Left colon (tissue), 2 donors: ENCODE data around the gene DPAGT1. TPM values are rescaled to one million over a fixed set of nuclear protein-coding genes. Genes with fewer than 3 reads are reported as not detected.

ENCODE experiments used
- ATAC-seq: fragments of 200-7000 bp; cut with Tn5 transposase; one replicate; pipeline ENCODE4 v1.9.1; 2020; ENCODE audit warnings: mild to moderate bottlenecking, moderate library complexity
- DNase-seq, 2 donors: peaks; one replicate each; pipeline ENCODE4 v3.0.0-alpha.2; 2020
- intact Hi-C, 2 donors: fragments of 100-400 bp; cut with DNase I in 1 of 2; cut with micrococcal nuclease in 1 of 2; formaldehyde crosslinking; loops; one replicate each; pipeline versions ENCODE4 v1.11.2 to v1.14.0; 2022; cut with DNase I, micrococcal nuclease
- total RNA-seq, 2 donors: library from RNA; stranded (reverse); fragmentation: NEBNext Ultra II Directional; extraction: Animal tissue kit (Norgen Biotek cat#: 25700); gene quantifications; one replicate each; pipeline ENCODE4 v1.2.1, GENCODE V29; 2021
- donor health status: DM: no; HTN: no; CAD: no.
- donor health status: DM: yes; HTN: yes; CAD: no.

Gene DPAGT1
- total RNA-seq, 2 donors from 2014 or later: 32.4 to 50.3 TPM

DNA sequence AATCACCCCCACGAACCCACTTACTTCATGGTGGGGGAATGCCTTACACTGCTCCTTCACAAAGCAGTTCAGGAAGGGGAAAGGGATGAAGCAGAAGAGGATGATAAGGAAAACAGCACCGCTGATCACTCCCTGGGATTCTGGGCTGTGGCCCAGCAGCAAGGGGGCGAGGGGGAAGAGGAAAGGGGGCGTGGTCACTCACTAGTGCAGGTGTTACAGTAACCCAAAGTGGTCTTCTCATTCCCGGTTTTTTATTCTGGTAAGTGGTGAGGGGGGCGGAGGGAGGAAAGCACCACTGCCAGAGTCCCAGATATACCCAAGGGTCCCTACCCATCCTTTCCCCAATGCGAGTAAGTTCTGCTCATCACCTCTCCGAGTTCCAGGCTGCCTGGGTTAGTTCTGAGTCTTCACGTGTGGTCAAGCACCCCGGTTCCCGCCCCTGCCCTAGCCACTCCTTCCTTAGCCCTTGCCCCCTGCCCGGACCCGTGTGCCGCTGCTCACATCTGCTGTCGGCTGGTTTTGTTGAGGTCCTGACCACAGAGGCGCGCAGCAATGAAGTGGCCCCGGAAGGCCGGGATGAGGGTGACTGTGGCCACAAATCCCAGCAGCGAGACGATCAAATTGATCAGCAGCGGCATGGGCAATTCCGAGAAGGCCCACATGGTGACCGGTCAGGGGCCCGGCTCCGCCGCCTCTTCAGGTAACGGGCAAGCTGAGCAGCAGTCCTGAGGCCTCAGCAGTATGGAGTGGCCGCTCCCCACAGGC, 477 bp downstream of the DPAGT1 start:
- peak; percentile 21 for ATAC-seq
- peak in 1 of 2 donors; percentile 55 for DNase-seq
- intact Hi-C loops: no loop called here

DNA sequence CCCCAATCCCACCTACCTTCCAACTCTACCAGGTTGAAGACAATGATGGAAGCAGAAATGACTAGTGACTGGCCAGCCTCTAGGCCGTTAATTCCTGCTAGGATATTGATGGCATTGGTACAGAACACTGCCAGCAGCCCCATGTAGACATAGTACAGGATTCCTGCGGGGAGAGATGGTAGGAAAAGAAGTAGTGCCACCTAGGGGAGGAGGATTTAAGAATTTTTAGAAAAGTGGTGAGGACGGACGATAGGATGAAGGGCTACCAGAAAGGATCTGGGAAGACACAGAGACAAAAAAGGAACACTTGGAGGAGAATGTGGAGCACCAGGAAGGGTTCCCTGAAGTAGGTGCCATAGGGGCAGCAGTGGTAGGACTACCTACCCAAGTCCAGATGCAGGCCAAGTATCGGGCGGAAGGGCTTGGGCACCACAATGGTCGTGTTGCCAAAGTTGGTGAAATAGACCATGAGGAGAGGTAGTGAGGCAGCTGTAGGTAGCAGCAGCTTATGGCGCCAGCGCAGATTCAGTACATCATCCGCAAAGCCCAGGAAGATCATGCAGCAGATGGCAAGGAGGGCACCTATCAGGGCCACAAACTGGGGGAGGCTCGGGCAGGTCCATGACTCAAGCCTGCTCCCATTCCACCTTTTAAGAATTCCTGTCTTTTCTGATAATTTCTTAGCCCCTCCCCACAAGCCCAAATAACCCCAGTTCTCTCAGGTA, 1.2 kb downstream of the DPAGT1 start:
- DNase-seq (no peak), ATAC-seq (no peak)
- intact Hi-C loops: no loop called here

DNA sequence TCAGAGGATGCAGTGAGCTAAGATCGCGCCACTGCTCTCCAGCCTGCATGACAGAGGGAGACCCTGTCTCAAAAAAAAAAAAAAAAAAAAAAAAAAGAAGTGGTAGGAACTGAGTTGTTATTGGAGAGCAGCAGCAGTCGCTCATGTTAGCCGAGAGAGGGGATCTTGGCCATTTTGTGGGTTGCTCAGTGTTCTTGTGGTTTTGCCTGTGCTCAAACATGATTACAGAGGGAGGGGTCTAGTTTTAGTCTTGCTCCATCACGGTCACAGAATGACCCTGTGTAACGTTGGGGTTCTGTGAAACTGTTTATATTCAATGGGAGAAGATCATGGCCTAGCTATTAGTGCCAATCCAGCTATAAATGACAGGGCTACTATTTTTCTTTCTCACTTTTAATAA, 1.9 kb downstream of the DPAGT1 start:
- intact Hi-C loops: no loop called here
- ATAC-seq (no peak), DNase-seq (no peak)

DNA sequence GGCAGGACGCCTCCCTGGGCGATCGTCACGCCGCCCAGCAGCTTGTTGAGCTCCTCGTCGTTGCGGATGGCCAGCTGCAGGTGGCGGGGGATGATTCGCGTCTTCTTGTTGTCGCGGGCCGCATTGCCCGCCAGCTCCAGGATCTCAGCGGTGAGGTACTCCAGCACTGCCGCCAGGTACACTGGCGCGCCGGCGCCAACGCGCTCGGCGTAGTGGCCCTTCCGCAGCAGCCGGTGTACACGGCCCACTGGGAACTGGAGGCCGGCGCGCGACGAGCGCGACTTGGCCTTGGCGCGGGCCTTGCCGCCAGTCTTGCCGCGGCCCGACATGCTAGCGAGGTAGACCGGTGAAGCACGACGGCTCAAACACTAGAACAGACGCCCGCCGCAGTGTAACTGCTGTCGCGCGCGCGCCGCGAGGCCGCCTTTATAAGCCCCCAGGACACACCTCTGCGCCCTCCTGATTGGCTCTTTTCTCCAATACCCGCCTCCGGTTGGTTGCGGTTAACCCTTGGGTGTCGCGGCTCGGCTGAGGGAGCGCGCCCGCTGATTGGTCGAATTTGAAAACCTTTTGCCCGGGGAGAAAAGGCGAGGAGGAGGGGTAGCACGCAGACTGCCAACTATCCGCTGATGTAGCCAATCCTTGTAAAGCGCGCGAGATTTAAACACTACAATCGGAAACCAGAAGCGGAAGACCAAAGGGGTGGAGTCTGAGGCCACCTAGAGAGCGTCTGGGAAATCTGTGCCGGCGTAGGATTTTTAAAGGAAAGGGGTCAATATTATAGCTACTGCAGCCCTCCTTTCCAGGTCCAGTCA, 6.4 kb downstream of the DPAGT1 start:
- intact Hi-C loops: no loop called here
- DNase-seq (peak; percentile 98 to 99), ATAC-seq (peak; percentile 85)

DNA sequence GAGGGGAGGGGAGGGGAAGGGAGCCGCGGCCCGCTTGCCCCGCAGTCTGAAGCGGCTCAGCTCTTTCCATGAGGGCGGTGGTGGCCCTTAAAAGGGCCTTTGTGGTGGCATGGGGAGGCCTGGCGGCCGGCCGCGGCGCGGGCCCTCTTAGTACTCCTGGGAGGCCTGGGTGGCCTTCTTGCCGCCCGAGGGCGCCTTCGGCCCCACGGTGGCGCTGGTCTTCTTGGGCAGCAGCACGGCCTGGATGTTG, 6.9 kb downstream of the DPAGT1 start:
- DNase-seq (peak; percentile 88 to 89), ATAC-seq (peak; percentile 81)
- intact Hi-C loops: no loop called here

DNA sequence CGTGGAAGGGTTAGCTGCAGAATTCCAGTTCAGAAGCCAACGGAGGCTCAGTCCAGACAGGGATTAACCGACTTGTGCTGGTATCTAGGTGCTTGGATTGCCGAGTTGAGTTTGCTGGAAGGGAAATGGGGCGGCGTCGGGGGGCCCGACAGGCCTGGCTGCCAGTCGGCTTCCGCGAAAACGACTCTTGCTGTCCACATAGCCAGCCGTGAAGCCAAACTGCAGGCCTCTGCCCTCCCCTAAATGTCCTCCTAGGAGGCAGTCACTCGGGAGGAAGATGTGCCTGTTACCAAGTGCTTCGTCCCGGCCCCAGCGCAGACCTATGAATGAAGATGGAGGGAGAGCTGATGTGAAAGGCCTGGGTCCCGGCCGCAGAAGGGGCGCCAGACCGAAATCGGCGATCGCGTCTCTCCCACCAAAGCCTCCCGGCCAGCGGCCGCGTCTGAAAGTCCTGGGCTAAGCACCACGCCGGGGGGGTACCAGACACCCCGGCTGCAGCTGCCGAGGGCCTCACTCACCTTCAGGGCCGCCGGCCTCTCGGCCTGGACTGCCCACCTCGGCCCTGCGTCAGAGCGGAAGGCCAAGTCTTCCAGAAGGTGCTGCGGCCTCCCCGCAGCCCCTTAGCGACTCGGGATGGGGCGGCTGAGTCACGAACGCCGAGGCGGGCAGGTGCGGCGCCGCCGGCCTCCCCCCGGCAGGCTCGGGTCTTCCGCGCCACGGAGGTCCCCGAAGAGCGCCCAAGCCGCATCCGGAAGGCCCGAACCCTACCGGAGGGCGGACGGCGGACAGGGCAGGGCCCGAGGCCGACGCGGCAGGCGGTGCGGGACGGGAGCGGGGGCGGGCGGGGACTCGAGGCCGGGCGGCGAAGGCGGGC, 7.5 kb downstream of the DPAGT1 start:
- intact Hi-C loops: no loop called here
- peak in 1 of 2 donors; percentile 49 for DNase-seq
- ATAC-seq: peak; percentile 45

DNA sequence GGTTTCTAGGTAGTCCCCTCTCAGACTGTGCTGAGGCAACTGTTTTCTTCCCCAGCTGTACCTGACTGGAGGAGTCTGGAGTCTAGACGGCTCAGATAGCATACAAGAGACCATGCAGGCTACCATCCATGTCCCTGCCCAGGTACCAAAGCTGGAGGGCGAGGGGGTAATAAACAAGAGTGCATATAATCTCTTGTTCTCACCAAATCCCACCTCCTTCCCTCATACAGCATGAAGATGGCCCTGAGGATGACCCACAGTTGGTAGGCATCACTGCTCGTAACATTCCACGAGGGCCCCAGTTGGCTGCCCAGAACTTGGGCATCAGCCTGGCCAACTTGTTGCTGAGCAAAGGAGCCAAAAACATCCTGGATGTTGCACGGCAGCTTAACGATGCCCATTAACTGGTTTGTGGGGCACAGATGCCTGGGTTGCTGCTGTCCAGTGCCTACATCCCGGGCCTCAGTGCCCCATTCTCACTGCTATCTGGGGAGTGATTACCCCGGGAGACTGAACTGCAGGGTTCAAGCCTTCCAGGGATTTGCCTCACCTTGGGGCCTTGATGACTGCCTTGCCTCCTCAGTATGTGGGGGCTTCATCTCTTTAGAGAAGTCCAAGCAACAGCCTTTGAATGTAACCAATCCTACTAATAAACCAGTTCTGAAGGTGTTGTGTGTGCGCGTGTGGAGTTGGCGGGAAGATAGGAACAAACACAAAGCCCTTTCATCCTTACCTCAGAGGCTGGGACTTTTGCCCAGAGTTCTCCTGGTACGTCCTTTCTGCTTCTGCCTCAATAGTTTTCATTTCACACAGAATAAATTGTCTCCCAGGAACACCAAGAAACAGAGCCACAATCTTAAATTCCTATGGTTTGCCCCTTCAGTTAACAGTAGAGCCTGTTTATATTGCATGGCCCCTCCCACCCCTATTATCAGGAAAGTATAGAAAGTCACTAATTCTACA, 8.5 kb downstream of the DPAGT1 start:
- intact Hi-C loops: no loop called here
- no peak for ATAC-seq
- DNase-seq: no peak

DNA sequence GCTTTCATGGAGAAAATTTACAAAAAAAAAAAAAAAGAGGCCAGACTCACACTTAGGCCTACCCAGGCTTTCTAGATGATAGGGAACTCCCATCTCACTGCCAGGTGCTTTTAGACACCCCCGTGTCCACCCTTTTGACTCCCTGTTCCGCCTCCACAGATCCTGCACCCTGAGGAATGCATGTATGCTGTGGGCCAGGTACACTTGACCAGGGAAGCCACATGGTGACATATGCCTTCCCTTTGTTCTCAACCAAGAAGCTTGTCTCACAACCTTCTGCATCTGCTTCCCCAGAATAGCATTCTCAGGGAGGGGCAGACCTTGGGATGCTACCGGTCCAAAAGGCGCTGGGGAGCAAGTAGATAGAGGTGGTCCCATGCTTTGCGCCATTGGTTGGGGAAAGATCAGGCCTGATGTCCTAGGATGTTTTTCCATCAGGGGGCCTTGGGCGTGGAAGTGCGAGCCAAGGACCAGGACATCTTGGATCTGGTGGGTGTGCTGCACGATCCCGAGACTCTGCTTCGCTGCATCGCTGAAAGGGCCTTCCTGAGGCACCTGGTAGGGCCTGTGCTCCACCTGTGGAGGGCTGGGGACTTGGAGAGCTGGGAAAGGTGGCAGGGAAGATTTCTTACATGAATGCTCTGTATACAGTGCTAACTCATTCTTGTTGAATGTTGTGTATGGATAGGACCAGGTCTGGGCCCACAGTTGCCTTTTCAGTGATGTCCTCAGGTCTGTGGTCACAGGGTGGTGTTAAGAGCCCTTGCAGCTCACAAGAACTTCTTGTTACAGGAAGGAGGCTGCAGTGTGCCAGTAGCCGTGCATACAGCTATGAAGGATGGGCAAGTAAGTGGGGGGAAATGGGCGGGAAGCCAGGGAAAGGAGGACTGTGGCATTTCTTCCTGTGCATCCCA, 9.4 kb downstream of the DPAGT1 start:
- DNase-seq: no peak
- no peak for ATAC-seq
- intact Hi-C loops: no loop called here

DNA sequence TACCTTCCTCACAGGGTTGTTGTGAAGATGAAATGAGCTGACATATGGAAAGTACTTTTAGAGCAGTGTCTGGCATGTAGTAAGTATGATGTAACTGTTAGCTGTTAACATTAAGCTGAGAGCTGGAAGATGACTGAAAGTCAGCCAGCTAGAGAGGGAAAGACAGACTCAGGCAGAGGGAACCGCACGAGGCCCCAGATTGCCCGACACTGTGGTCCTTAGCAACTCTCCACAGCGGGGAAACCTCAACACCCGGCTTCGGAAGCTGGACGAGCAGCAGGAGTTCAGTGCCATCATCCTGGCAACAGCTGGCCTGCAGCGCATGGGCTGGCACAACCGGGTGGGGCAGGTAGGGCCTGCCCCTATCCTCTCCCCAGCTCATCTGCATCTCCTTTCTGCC, 10.5 kb downstream of the DPAGT1 start:
- DNase-seq: no peak
- intact Hi-C loops: no loop called here

DNA sequence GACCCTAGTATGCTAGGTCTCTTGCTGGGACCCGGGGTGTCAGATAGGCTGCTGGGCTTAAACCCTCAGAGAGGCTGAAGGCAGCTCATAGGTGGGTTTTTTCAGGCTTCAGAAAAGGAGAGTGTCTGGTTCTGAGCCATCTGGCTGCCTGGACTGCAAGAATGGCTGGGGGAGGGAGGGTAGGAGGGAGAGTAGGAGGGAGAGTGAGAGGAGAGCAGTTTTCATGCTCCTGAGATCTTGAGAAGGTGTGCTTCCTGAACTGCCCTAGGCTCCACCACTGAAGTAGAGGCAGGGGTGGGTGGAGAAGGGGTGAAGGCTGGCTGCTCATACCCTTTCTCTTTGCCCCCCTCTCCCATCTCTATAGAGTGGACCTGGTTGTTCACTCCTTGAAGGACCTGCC, 12.3 kb downstream of the DPAGT1 start:
- intact Hi-C loops: no loop called here
- DNase-seq (no peak), ATAC-seq (no peak)

More for the DNA sequence above, 10.5 kb downstream of the DPAGT1 start:
- no peak for ATAC-seq

DNA sequence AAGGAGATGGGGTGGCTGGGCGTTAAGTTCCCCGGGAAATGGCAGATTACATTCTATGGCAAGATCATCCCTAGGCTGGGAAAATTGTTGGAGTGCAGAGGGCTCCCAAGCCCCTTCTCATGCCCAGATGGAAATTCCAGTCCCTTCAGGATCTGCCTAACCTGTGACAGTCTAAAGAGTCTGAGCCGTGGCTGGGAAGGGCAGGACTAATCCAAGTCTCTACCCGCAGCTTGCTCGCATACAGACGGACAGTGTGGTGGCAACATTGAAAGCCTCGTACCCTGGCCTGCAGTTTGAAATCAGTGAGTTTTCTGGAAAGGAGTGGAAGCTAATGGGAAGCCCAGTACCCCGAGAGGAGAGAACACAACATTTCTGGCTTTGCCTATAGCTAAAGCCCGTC, 13.2 kb downstream of the DPAGT1 start:
- DNase-seq (no peak), ATAC-seq (no peak)
- intact Hi-C loops: no loop called here

DNA sequence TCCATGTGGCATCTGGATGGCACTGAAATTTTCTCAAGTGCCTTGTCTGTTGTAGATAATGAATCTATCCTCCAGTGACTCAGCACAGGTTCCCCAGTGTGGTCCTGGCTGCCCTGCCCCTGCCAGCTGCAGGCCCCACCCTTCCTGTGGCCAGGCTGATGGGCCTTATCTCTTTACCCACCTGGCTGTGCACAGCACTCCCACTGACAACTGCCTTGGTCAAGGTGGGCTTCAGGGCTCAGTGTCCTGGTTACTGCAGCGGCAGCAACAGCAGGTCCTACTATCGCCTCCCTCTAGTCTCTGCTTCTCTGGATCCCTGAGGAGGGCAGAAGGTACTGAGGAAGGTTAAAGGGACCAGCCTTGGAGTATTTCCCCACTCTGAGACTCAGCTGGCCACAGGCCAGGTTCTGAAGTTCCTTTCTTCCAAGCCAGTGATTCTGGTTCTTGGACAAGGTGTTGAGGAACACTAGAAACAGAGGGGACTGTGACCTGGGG, 13.9 kb downstream of the DPAGT1 start:
- no peak for ATAC-seq
- no peak for DNase-seq
- intact Hi-C loops: no loop called here

DNA sequence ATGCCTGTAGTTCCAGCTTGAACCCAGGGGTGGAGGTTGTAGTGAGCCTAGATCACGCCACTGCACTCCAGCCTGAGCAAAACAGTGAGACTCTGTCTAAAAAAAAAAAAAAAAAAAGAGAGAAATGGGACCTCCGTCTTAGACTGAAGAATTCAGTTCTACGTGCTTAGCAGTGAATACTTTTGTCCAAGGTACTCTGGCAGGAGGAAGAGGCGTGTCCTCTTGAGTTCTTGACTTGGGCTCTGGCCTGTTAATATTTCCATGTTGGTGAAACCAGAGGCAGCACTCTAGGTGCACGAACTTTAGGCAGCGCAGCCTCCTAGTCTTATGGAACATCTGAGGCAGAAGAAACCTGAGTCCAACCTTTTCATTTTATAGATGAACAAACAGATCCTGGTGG, 14.5 kb downstream of the DPAGT1 start:
- ATAC-seq (no peak), DNase-seq (no peak)
- intact Hi-C loops: no loop called here

DNA sequence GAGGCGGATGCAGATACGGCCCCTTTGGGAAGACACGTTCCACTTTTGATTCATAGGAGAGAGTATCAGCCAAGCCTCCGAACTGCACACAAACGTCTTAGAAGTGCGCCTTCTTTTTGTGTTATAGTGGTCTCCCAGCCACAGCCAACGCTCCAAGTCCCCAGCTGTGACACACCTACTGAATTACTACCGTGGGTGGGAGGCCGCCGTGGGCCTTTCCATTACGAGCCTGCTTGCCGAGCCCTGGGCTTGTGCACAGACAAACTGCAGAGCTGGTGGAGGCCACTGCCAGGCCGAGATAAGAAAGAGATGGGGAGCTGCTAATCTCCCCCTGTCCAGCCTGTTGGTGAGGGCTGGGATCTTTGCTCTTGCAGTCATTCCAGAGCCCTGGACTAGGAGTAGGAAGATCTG, 16.2 kb downstream of the DPAGT1 start:
- ATAC-seq (peak; percentile 24), DNase-seq (peak in 1 of 2 donors; percentile 50)
- intact Hi-C loops: no loop called here

DNA sequence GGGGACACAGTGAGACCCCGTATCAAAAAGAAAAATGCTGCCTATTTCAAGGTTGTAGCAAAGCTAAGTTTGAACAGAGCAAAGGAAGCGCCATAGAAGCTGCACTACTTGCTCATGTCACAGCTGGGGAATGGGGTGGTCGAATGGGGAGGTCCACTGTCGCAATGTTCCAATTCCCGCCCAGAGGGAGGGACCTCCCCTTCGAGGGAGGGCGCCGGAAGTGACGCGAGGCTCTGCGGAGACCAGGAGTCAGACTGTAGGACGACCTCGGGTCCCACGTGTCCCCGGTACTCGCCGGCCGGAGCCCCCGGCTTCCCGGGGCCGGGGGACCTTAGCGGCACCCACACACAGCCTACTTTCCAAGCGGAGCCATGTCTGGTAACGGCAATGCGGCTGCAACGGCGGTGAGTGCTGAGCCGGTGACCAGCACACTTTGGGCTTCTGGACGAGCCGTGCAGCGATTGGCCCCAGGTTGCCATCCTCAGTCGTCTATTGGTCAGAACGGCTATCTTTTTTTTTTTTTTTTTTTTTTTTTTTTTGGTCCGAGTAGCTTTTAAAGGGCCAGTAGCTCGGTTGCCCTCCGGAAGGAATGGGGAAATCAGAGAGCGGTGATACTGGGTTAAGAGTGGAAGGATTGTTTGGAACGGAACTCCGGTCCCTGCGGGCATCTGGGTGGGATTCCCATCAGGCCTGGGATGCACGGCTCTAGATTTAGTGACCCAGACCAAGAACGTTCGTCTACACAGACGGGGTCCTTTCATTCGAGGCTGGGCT, 16.8 kb downstream of the DPAGT1 start, which contains the start of gene HMBS:
Gene HMBS, plus strand, starts transcription at position 219 of the 774 bp plus-strand sequence. Its CDS starts 153 bp downstream, at position 372.
- peak; percentile 94 for ATAC-seq
- intact Hi-C loops: no loop called here

More for the DNA sequence above, 16.8 kb downstream of the DPAGT1 start, which contains the start of gene HMBS:
- peak; percentile 94 to 95 for DNase-seq
